ENCODE results near the gene RNF13.

DNA sequence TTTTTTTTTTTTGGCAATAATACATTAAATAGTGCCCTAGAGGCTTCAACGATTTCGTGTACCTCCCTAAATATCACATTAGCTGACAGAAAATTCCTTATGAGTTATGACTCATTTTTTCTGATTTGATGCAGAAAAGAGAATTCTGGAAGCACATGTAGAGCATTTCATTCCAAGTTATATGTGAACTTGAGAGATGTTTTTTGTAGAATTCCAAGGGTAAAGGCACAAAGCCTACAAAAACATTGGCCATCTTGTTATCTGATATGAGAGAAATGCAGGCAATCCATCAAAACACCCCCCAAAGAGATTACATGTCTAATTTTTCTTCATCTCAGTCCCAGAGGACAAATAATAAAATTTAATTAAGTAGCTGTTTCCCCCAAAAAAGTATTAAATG, 164.4 kb downstream of the RNF13 start:
- TF ChIP-seq, protein P1, sequence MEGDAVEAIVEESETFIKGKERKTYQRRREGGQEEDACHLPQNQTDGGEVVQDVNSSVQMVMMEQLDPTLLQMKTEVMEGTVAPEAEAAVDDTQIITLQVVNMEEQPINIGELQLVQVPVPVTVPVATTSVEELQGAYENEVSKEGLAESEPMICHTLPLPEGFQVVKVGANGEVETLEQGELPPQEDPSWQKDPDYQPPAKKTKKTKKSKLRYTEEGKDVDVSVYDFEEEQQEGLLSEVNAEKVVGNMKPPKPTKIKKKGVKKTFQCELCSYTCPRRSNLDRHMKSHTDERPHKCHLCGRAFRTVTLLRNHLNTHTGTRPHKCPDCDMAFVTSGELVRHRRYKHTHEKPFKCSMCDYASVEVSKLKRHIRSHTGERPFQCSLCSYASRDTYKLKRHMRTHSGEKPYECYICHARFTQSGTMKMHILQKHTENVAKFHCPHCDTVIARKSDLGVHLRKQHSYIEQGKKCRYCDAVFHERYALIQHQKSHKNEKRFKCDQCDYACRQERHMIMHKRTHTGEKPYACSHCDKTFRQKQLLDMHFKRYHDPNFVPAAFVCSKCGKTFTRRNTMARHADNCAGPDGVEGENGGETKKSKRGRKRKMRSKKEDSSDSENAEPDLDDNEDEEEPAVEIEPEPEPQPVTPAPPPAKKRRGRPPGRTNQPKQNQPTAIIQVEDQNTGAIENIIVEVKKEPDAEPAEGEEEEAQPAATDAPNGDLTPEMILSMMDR (IDR thresholded peaks at IDR 0.05): no peak
- no peak for TF ChIP-seq POLR2A (IDR thresholded peaks at IDR 0.05)
